ENCODE results near the gene TMCO5A. TPM values are rescaled to one million over a fixed set of nuclear protein-coding genes. Genes with fewer than 3 reads are reported as not detected.

TMCO5A gene
- not detected for total RNA-seq
- long read RNA-seq: 0 reads

GRCh38 chr15:37934340-37934739 lies at the start of gene TMCO5A:
TSS of gene TMCO5A (plus strand) at chr15:37934640. CDS start at chr15:37936324, 1,684 bp downstream.
- intact Hi-C loops (cut with DNase I): no loop called here
- DNase-seq (ENCODE audit: missing footprints): no peak
- ATAC-seq: no peak

- ATAC-seq (no peak), DNase-seq (ENCODE audit: missing footprints) (no peak)
- intact Hi-C loops (cut with DNase I): no loop called here
Measured at GRCh38 chr15:37885651-37886050, 48.8 kb upstream of the TMCO5A start.

- intact Hi-C loops (cut with DNase I): no loop called here
- DNase-seq (ENCODE audit: missing footprints) (no peak), ATAC-seq (no peak)
Measured at GRCh38 chr15:37888356-37888755, 46.1 kb upstream of the TMCO5A start.

- intact Hi-C loops (cut with DNase I): no loop called here
- ATAC-seq: no peak
- no peak for DNase-seq (ENCODE audit: missing footprints)
Measured at GRCh38 chr15:37891766-37892368, 42.6 kb upstream of the TMCO5A start.

- no peak for DNase-seq (ENCODE audit: missing footprints)
Measured at GRCh38 chr15:37893309-37893708, 41.1 kb upstream of the TMCO5A start.

GRCh38 chr15:37898362-37898761 lies 36.1 kb upstream of the TMCO5A start:
- DNase-seq (ENCODE audit: missing footprints) (no peak), ATAC-seq (no peak)
- intact Hi-C loops (cut with DNase I): no loop called here

More at GRCh38 chr15:37893309-37893708, 41.1 kb upstream of the TMCO5A start:
- peak; percentile 80 for ATAC-seq
- intact Hi-C loops (cut with DNase I): no loop called here

- intact Hi-C loops (cut with DNase I): no loop called here
- ATAC-seq (no peak), DNase-seq (ENCODE audit: missing footprints) (no peak)
Measured at GRCh38 chr15:37900326-37901221, 33.9 kb upstream of the TMCO5A start.

GRCh38 chr15:37902126-37902525 lies 32.3 kb upstream of the TMCO5A start:
- DNase-seq (ENCODE audit: missing footprints) (no peak), ATAC-seq (no peak)
- intact Hi-C loops (cut with DNase I): no loop called here

GRCh38 chr15:37903919-37904625 lies 30.4 kb upstream of the TMCO5A start:
- intact Hi-C loops (cut with DNase I): no loop called here
- DNase-seq (ENCODE audit: missing footprints) (no peak), ATAC-seq (no peak)

GRCh38 chr15:37907136-37907535 lies 27.3 kb upstream of the TMCO5A start:
- intact Hi-C loops (cut with DNase I): no loop called here
- ATAC-seq: no peak
- DNase-seq (ENCODE audit: missing footprints): no peak

GRCh38 chr15:37921527-37922385 lies 12.7 kb upstream of the TMCO5A start:
- ATAC-seq: no peak
- intact Hi-C loops (cut with DNase I): no loop called here
- no peak for DNase-seq (ENCODE audit: missing footprints)

- ATAC-seq (no peak), DNase-seq (ENCODE audit: missing footprints) (no peak)
- intact Hi-C loops (cut with DNase I): no loop called here
Measured at GRCh38 chr15:37926136-37926535, 8.3 kb upstream of the TMCO5A start.

- ATAC-seq: no peak
- no peak for DNase-seq (ENCODE audit: missing footprints)
- intact Hi-C loops (cut with DNase I): no loop called here
Measured at GRCh38 chr15:37929238-37929637, 5.2 kb upstream of the TMCO5A start.

- DNase-seq (ENCODE audit: missing footprints) (no peak), ATAC-seq (no peak)
- intact Hi-C loops (cut with DNase I): no loop called here
Measured at GRCh38 chr15:37931321-37931720, 3.1 kb upstream of the TMCO5A start.

GRCh38 chr15:37931868-37932267 lies 2.6 kb upstream of the TMCO5A start:
- DNase-seq (ENCODE audit: missing footprints): no peak
- intact Hi-C loops (cut with DNase I): no loop called here
- ATAC-seq: no peak

GRCh38 chr15:37932549-37932948 lies 1.9 kb upstream of the TMCO5A start:
- DNase-seq (ENCODE audit: missing footprints) (no peak), ATAC-seq (no peak)
- intact Hi-C loops (cut with DNase I): no loop called here

GRCh38 chr15:37933666-37934065 lies 774 bp upstream of the TMCO5A start:
- intact Hi-C loops (cut with DNase I): no loop called here
- ATAC-seq: no peak
- DNase-seq (ENCODE audit: missing footprints): no peak

GRCh38 chr15:37940876-37941275 lies 6.4 kb downstream of the TMCO5A start:
- ATAC-seq (no peak), DNase-seq (ENCODE audit: missing footprints) (no peak)
- intact Hi-C loops (cut with DNase I): no loop called here

- no peak for DNase-seq (ENCODE audit: missing footprints)
- intact Hi-C loops (cut with DNase I): no loop called here
Measured at GRCh38 chr15:37941779-37942178, 7.3 kb downstream of the TMCO5A start.

More at GRCh38 chr15:37941779-37942178, 7.3 kb downstream of the TMCO5A start:
- ATAC-seq: no peak

Data from Right ventricle myocardium inferior (tissue), 1 donor.